SK-N-MC (cell line): Measurements from ENCODE around the gene LRIG1.

Experiments used
- DNase-seq: peaks from one replicate; pipeline ENCODE4 v3.0.0-alpha.2; 2011; ENCODE audit warnings: low read depth, low spot score
- H3K27ac ChIP-seq: fragments of 200-600 bp; sonication (generic); 2 replicates; pipeline ENCODE4 v1.5.1; 2016; ENCODE audit warnings: mixed run types
- H3K36me3 ChIP-seq: fragments of 200-600 bp; sonication (generic); 2 replicates; pipeline ENCODE4 v1.6.1; 2017; ENCODE audit warnings: antibody characterized with exemption, low read length, mixed read lengths; ENCODE audit not compliant: insufficient read depth
- H3K4me3 ChIP-seq: fragments of 200-600 bp; sonication (generic); 2 replicates; pipeline ENCODE4 v1.5.1; 2016
- H3K9ac ChIP-seq: fragments of 200-600 bp; sonication (generic); 2 replicates; pipeline ENCODE4 v1.8.0; 2017; ENCODE audit warnings: mixed run types, mixed read lengths; ENCODE audit not compliant: insufficient read length
- H3K9me3 ChIP-seq: fragments of 200-600 bp; sonication (generic); 2 replicates; pipeline ENCODE4 v1.6.1; 2017; ENCODE audit warnings: low read depth, mild to moderate bottlenecking, antibody characterized with exemption, low read length, moderate library complexity, mixed read lengths
- EZH2 ChIP-seq: fragments of 200-600 bp; sonication (generic); IDR thresholded peaks from one replicate; pipeline ENCODE4 v1.6.1; 2017; ENCODE audit warnings: antibody characterized with exemption
- FOXP2 ChIP-seq: optimal IDR thresholded peaks from 2 replicates; pipeline ENCODE3; 2011; ENCODE audit warnings: mild to moderate bottlenecking, moderate library complexity; ENCODE audit not compliant: insufficient read depth; ENCODE audit errors: extremely low read length, control extremely low read depth
- POLR2AphosphoS5 ChIP-seq: IDR thresholded peaks from 2 replicates; pipeline ENCODE4 v1.6.1; 2012; ENCODE audit warnings: mild to moderate bottlenecking, low read depth, low read length, borderline replicate concordance

Gene LRIG1, protein sequence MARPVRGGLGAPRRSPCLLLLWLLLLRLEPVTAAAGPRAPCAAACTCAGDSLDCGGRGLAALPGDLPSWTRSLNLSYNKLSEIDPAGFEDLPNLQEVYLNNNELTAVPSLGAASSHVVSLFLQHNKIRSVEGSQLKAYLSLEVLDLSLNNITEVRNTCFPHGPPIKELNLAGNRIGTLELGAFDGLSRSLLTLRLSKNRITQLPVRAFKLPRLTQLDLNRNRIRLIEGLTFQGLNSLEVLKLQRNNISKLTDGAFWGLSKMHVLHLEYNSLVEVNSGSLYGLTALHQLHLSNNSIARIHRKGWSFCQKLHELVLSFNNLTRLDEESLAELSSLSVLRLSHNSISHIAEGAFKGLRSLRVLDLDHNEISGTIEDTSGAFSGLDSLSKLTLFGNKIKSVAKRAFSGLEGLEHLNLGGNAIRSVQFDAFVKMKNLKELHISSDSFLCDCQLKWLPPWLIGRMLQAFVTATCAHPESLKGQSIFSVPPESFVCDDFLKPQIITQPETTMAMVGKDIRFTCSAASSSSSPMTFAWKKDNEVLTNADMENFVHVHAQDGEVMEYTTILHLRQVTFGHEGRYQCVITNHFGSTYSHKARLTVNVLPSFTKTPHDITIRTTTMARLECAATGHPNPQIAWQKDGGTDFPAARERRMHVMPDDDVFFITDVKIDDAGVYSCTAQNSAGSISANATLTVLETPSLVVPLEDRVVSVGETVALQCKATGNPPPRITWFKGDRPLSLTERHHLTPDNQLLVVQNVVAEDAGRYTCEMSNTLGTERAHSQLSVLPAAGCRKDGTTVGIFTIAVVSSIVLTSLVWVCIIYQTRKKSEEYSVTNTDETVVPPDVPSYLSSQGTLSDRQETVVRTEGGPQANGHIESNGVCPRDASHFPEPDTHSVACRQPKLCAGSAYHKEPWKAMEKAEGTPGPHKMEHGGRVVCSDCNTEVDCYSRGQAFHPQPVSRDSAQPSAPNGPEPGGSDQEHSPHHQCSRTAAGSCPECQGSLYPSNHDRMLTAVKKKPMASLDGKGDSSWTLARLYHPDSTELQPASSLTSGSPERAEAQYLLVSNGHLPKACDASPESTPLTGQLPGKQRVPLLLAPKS

DNA sequence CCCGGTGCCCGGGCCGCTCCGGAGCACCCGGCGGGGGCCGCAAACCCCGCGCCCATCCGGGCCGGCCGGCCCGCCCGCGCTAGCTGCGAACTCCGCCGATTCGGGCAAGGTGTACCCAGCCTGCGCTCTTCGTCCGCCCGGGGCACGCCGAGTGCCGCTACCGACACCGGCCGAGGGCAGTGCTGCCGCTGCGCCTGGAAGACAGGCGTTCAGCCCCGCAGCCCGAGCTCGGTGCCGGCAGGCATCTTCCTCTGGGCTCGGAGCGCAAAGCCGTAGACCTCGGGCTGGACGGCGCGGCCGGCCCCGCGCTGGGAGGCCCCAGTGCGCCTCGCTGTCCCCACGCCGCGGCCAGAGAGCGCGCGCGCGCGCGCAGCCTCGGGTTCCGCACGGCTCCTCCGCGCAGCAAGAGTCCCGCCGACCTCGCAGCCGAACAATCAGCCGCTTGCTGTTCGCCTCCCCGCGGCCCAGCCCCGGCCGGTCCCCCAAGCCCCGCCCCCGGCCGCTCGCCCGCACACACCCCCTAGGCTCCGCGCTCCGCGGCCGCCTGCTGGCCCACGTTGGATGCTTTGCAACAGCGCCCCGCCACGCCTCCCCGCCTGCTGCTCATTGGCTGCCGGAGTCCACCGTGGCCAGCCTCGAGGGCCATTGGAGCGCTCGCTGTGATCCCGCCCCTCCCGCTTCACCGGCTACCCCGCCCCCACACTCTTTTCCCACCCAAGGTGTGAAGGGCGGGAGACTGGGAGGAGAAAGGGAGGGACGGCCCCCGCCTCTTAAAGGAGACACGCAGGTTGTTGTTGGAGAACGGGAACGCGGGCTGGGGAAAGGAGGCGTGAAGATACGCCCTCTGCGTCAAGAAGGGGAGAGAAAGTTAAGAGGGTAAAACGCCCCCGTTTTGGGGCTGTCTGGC lies at the start of gene LRIG1:
Gene LRIG1 (minus strand): TSS at position 447 of the 907 bp plus-strand sequence. CDS start 615 bp downstream, outside the sequence.
- no peak for TF ChIP-seq EZH2
- TF ChIP-seq POLR2AphosphoS5, result peak; percentile 22; the same call in 1 of the 2 replicates
- Histone ChIP-seq H3K27ac (0 out of 2 replicates have a peak within 1 kb of the TSS, but pooled peaks have one; percentile 70), H3K9ac (peak within 1 kb of the TSS; percentile 64), H3K9me3 (no peaks in the 10 kb centered on the region), H3K36me3 (no peaks in the 10 kb centered on the region), H3K4me3 (peak within 1 kb of the TSS; percentile 82)
- DNase-seq, result peak; percentile 40

DNA sequence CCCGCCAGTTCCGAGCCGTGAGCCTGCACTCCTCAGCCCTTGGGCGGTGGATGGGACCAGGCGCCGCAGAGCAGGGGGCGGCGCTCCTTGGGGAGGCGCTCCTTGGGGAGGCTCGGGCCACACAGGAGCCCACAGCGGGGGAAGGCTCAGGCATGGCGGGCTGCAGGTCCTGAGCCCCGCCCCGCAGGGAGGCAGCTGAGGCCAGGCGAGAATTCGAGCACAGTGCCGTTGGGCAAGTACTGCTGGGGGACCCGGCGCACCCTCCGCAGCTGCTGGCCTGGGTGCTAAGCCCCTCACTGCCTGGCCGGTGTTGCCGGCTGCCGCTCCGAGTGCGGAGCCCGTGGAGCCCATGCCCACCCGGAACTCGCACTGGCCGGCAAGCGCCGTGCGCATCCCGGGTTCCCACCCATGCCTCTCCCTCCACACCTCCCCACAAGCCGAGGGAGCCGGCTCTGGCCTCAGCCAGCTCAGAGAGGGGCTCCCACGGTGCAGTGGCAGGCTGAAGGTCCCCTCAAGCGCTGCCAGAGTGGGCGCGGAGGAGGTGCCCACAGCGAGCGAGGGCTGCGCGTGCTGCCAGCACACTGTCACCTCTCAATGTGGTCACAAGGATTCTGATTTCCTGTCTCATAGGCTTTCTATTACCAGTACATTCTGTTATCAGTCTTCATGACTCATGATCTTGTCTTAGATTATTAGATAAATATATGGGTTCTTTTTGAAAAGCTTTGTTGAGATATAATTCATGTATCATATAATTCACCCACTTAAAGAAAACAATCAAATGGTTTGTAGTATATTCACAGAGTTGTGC lies 44.0 kb upstream of the LRIG1 start:
- TF ChIP-seq POLR2AphosphoS5 (no peak), EZH2 (no peak), FOXP2 (no peak)
- Histone ChIP-seq H3K9ac (no peak overlapping the region), H3K9me3 (no peaks in the 10 kb centered on the region), H3K27ac (no peak overlapping the region), H3K4me3 (no peak overlapping the region), H3K36me3 (no peaks in the 10 kb centered on the region)
- no peak for DNase-seq

DNA sequence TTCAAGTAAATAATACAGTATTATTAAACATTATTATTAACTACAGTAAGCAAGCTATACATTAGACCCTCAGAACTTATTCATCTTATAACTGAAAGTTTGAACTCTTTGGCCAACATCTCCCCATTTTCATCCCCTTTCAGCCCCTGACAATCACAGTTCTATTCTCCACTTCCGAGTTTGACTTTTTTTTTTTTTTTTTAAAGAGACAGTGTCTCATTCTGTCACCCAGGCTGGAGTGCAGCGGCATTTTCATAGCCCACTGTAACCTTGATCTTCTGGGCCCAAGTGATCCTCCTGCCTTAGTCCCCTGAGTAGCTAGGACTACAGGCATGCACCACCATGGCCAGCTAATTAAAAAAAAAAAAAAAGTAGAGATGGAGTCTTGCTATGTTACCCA lies 41.3 kb upstream of the LRIG1 start:
- H3K36me3 ChIP-seq, result no peaks in the 10 kb centered on the region
- TF ChIP-seq EZH2, result no peak
- TF ChIP-seq FOXP2, result no peak
- no peak for TF ChIP-seq POLR2AphosphoS5
- no peaks in the 10 kb centered on the region for H3K9me3 ChIP-seq
- no peak overlapping the region for H3K4me3 ChIP-seq
- DNase-seq, result no peak
- no peak overlapping the region for H3K9ac ChIP-seq
- peak overlapping the region; percentile 98; the same call in 1 of the 2 replicates for H3K27ac ChIP-seq

DNA sequence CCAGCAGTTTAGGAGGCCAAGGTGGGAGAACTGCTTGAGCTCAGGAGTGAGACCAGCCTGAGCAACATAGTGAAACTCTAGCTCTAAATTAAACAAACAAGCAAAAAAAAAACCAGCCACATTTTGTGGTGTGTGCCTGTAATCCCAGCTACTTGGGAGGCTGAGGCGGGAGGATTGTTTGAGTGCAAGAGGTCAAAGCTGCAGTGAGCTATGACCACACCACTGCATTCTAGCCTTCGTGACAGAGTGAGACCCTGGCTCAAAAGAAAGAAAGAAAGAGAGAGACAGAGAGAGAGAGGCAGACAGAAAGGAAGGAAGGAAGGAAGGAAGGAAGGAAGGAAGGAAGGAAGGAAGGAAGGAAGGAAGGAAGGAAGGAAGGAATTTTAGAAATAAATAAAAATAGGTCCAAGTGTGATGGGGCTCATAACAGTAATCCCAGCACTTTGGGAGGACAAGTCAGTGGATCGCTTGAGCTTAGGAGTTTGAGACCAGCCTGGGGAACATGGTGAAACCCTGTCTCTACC lies 38.7 kb upstream of the LRIG1 start:
- Histone ChIP-seq H3K4me3 (peak overlapping the region; percentile 36), H3K9me3 (no peaks in the 10 kb centered on the region), H3K36me3 (no peaks in the 10 kb centered on the region), H3K27ac (peak overlapping the region; percentile 98), H3K9ac (peak overlapping the region; percentile 62)
- TF ChIP-seq POLR2AphosphoS5, result no peak; the same call in 1 of the 2 replicates
- DNase-seq, result peak; percentile 69

DNA sequence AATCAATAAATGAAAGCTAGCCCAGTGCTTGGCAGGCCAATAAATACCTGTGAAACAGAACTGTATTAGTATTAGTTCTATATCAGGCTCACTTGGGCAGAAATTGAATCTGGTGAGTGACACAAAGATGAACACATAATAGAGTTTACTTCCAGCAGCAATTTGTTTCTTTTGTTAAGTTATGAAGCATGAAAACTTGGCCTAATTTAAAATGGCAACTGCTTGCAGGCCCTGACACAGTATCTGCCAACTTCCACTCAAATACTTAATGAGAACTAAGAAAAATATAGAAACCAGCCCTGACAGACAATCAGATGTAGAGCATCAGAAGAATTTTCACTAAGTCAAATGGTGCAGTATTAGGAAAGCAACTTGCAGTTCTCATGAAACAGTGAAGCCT lies 37.6 kb upstream of the LRIG1 start:
- no peaks in the 10 kb centered on the region for H3K36me3 ChIP-seq
- H3K9ac ChIP-seq, result peak overlapping the region; percentile 62
- H3K9me3 ChIP-seq, result no peaks in the 10 kb centered on the region
- peak overlapping the region; percentile 98 for H3K27ac ChIP-seq
- TF ChIP-seq POLR2AphosphoS5, result no peak
- H3K4me3 ChIP-seq, result 0 out of 2 replicates have a peak overlapping the region, but pooled peaks have one; percentile 36
- DNase-seq, result no peak

DNA sequence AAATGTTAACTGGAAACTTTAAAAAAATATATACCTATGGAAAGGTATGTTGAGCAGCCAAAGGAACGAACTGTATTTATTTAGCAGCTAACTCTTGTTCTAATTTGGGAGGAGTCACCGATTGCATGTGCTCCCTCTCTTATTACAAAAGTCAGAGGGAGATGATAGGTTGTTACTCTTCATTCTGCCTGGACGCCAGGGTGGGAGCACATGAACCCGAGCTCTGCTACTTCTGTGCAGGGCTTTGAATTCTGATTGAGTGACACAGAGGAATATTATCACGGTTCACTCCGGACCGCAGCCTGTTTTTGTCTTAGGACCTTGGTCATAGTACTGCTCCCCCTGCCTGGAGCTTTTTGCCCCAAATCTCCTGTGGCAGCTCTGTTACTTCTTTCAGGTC lies 36.9 kb upstream of the LRIG1 start:
- Histone ChIP-seq H3K4me3 (no peak overlapping the region), H3K27ac (peak overlapping the region; percentile 98), H3K9ac (no peak overlapping the region), H3K36me3 (no peaks in the 10 kb centered on the region), H3K9me3 (no peaks in the 10 kb centered on the region)
- no peak for DNase-seq
- TF ChIP-seq EZH2 (no peak), FOXP2 (no peak), POLR2AphosphoS5 (no peak)

DNA sequence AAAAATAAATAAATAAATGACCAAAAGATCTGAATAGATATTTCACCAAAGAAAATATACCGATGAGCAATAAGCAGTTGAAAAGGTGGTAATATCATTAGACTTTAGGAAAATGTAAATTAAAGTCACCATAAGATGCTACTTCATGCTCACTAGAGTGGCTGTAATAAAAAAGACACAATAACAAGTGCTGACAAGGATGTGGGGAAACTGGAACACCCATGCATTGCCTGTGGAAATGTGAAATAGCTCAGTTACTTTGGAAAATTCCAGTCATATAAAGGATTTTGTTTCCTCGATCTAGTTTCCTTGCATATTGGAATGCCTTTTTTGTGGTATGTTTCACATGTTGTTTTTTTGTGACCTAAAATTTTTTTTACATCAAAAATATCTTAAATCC lies 36.0 kb upstream of the LRIG1 start:
- TF ChIP-seq FOXP2 (no peak), POLR2AphosphoS5 (no peak), EZH2 (no peak)
- Histone ChIP-seq H3K36me3 (no peaks in the 10 kb centered on the region), H3K4me3 (no peak overlapping the region), H3K9me3 (no peaks in the 10 kb centered on the region), H3K27ac (no peak overlapping the region), H3K9ac (no peak overlapping the region)
- DNase-seq, result no peak
